Measurements from ENCODE around the gene KLF14. TPM values are rescaled to one million over a fixed set of nuclear protein-coding genes. Genes with fewer than 3 reads are reported as not detected.
"Not testable (repeated sequence)": the region's sequence is repeated elsewhere in the genome, so short reads cannot be mapped to it uniquely, and the experiment has no call there.

KLF14 gene
- total RNA-seq = not detected in 2 replicates
- long read RNA-seq = 0 reads

- Mint-ChIP-seq H3K36me3 (ENCODE audit: unreplicated experiment) (peaks cover 18% of the 10 kb centered on the region), H3K27me3 (ENCODE audit: unreplicated experiment) (peaks cover 71% of the 10 kb centered on the region), H3K9me3 (ENCODE audit: unreplicated experiment) (peaks cover 27% of the 10 kb centered on the region), H3K4me3 (ENCODE audit: unreplicated experiment) (peak within 1 kb of the TSS; percentile 81), H3K4me1 (ENCODE audit: unreplicated experiment) (peaks cover 8% of the 10 kb centered on the region), H3K27ac (ENCODE audit: unreplicated experiment) (no peak within 1 kb of the TSS)
- no peak for TF ChIP-seq CTCF (IDR thresholded peaks at IDR 0.05)
- no peak for DNase-seq (ENCODE audit: extremely low spot score, unreplicated experiment)
Observed at GRCh38 chr7:130733931-130734814, at the start of gene KLF14. Gene KLF14 (minus strand): TSS chr7:130734207. CDS start chr7:130734033, 174 bp downstream.

GRCh38 chr7:130781346-130781745 lies 47.3 kb upstream of the KLF14 start:
- Mint-ChIP-seq H3K27ac (ENCODE audit: unreplicated experiment) (no peak overlapping the region), H3K9me3 (ENCODE audit: unreplicated experiment) (peaks cover 6% of the 10 kb centered on the region), H3K36me3 (ENCODE audit: unreplicated experiment) (no peaks in the 10 kb centered on the region), H3K4me1 (ENCODE audit: unreplicated experiment) (no peaks in the 10 kb centered on the region), H3K27me3 (ENCODE audit: unreplicated experiment) (peaks cover 65% of the 10 kb centered on the region), H3K4me3 (ENCODE audit: unreplicated experiment) (no peak overlapping the region)
- no peak for DNase-seq (ENCODE audit: extremely low spot score, unreplicated experiment)
- TF ChIP-seq CTCF (IDR thresholded peaks at IDR 0.05) = no peak

GRCh38 chr7:130777426-130777825 lies 43.4 kb upstream of the KLF14 start:
- TF ChIP-seq CTCF (IDR thresholded peaks at IDR 0.05) = no peak
- Mint-ChIP-seq H3K9me3 (ENCODE audit: unreplicated experiment) (peaks cover 9% of the 10 kb centered on the region), H3K4me1 (ENCODE audit: unreplicated experiment) (no peaks in the 10 kb centered on the region), H3K27me3 (ENCODE audit: unreplicated experiment) (peaks cover 72% of the 10 kb centered on the region), H3K27ac (ENCODE audit: unreplicated experiment) (no peak overlapping the region), H3K4me3 (ENCODE audit: unreplicated experiment) (no peak overlapping the region), H3K36me3 (ENCODE audit: unreplicated experiment) (peaks cover 2% of the 10 kb centered on the region)
- DNase-seq (ENCODE audit: extremely low spot score, unreplicated experiment) = no peak

GRCh38 chr7:130772456-130772855 lies 38.4 kb upstream of the KLF14 start:
- not testable (repeated sequence) for H3K27ac Mint-ChIP-seq (ENCODE audit: unreplicated experiment); DNase-seq (ENCODE audit: extremely low spot score, unreplicated experiment); H3K36me3 Mint-ChIP-seq (ENCODE audit: unreplicated experiment); H3K4me3 Mint-ChIP-seq (ENCODE audit: unreplicated experiment); H3K4me1 Mint-ChIP-seq (ENCODE audit: unreplicated experiment)
- Mint-ChIP-seq H3K27me3 (ENCODE audit: unreplicated experiment) (peaks cover 72% of the 10 kb centered on the region), H3K9me3 (ENCODE audit: unreplicated experiment) (peaks cover 30% of the 10 kb centered on the region)

GRCh38 chr7:130768854-130769253 lies 34.8 kb upstream of the KLF14 start:
- peaks cover 30% of the 10 kb centered on the region for H3K9me3 Mint-ChIP-seq (ENCODE audit: unreplicated experiment)

GRCh38 chr7:130764569-130764968 lies 30.6 kb upstream of the KLF14 start:
- Mint-ChIP-seq H3K9me3 (ENCODE audit: unreplicated experiment) (peaks cover 15% of the 10 kb centered on the region), H3K27me3 (ENCODE audit: unreplicated experiment) (peaks cover 55% of the 10 kb centered on the region)
- not testable (repeated sequence) for H3K36me3 Mint-ChIP-seq (ENCODE audit: unreplicated experiment); DNase-seq (ENCODE audit: extremely low spot score, unreplicated experiment); H3K27ac Mint-ChIP-seq (ENCODE audit: unreplicated experiment); H3K4me3 Mint-ChIP-seq (ENCODE audit: unreplicated experiment); H3K4me1 Mint-ChIP-seq (ENCODE audit: unreplicated experiment)

More at GRCh38 chr7:130768854-130769253, 34.8 kb upstream of the KLF14 start:
- Mint-ChIP-seq H3K4me1 (ENCODE audit: unreplicated experiment) (no peaks in the 10 kb centered on the region), H3K27ac (ENCODE audit: unreplicated experiment) (no peak overlapping the region), H3K36me3 (ENCODE audit: unreplicated experiment) (peaks cover 10% of the 10 kb centered on the region), H3K27me3 (ENCODE audit: unreplicated experiment) (peaks cover 61% of the 10 kb centered on the region), H3K4me3 (ENCODE audit: unreplicated experiment) (no peak overlapping the region)
- DNase-seq (ENCODE audit: extremely low spot score, unreplicated experiment) = no peak
- no peak for TF ChIP-seq CTCF (IDR thresholded peaks at IDR 0.05)
